HepG2 (cell line): ENCODE results near the gene EPX. TPM values are rescaled to one million over a fixed set of nuclear protein-coding genes. Genes with fewer than 3 reads are reported as not detected.

Source experiments
- BCL3 ChIP-seq: sonication (generic); formaldehyde crosslinking; IDR thresholded peaks from 2 replicates; pipeline ENCODE4 v1.5.1; 2020; ENCODE audit warnings: mild to moderate bottlenecking, missing genetic modification reagents, moderate library complexity
- CCDC6 ChIP-seq: sonication (generic); formaldehyde crosslinking; IDR thresholded peaks from 2 replicates; pipeline ENCODE4 v1.8.1; 2022; ENCODE audit warnings: mild to moderate bottlenecking, missing genetic modification reagents, moderate library complexity
- CSRNP2 ChIP-seq: sonication (generic); formaldehyde crosslinking; conservative IDR thresholded peaks from 2 replicates; pipeline ENCODE4 v1.8.0; 2022; ENCODE audit warnings: low read depth, missing genetic modification reagents
- ERF ChIP-seq: IDR thresholded peaks from 2 replicates; pipeline ENCODE4 v1.6.1; 2018; ENCODE audit warnings: missing biosample characterization, missing genetic modification reagents
- FOXA1 ChIP-seq, 2 experiments: fragments of 450-650 bp in 1 of 2; sonication (generic) in 1 of 2; formaldehyde crosslinking in 1 of 2; IDR thresholded peaks; 2 replicates each; pipeline versions ENCODE4 v1.4.0 to v1.6.1; 2016 to 2020; ENCODE audit warnings: missing genetic modification reagents in 1 of 2
- HDAC1 ChIP-seq: sonication (generic); formaldehyde crosslinking; IDR thresholded peaks from 2 replicates; pipeline ENCODE4 v1.5.1; 2020; ENCODE audit warnings: mild to moderate bottlenecking, missing genetic modification reagents
- KLF13 ChIP-seq: sonication (generic); formaldehyde crosslinking; IDR thresholded peaks from 2 replicates; pipeline ENCODE4 v1.4.0; 2020; ENCODE audit warnings: mild to moderate bottlenecking, missing genetic modification reagents
- MTA1 ChIP-seq: sonication (generic); formaldehyde crosslinking; IDR thresholded peaks from 2 replicates; pipeline ENCODE4 v1.4.0; 2020; ENCODE audit warnings: missing genetic modification reagents, mild to moderate bottlenecking, borderline replicate concordance
- NFKBIZ ChIP-seq: IDR thresholded peaks from 2 replicates; pipeline ENCODE4 v1.6.1; 2018; ENCODE audit warnings: missing genetic modification reagents, missing compliant biosample characterization
- NR2C2 ChIP-seq: sonication (generic); formaldehyde crosslinking; IDR thresholded peaks from 2 replicates; pipeline ENCODE4 v1.4.0; 2020; ENCODE audit warnings: missing genetic modification reagents, mild to moderate bottlenecking, moderate library complexity, borderline replicate concordance
- NR2F2 ChIP-seq: IDR thresholded peaks from 2 replicates; pipeline ENCODE4 v1.6.1; 2012; ENCODE audit warnings: low read depth, inconsistent platforms, borderline replicate concordance
- NRL ChIP-seq: sonication (generic); formaldehyde crosslinking; IDR thresholded peaks from 2 replicates; pipeline ENCODE4 v1.5.0; 2020; ENCODE audit warnings: missing genetic modification reagents, mild to moderate bottlenecking, moderate library complexity, borderline replicate concordance
- RFXANK ChIP-seq: IDR thresholded peaks from 2 replicates; pipeline ENCODE4 v1.6.1; 2016
- ZNF180 ChIP-seq: sonication (generic); formaldehyde crosslinking; IDR thresholded peaks from 2 replicates; pipeline ENCODE4 v1.4.0; 2020; ENCODE audit warnings: low read depth, missing genetic modification reagents, borderline replicate concordance
- ZNF543 ChIP-seq: sonication (generic); formaldehyde crosslinking; IDR thresholded peaks from 2 replicates; pipeline ENCODE4 v1.4.0; 2020; ENCODE audit warnings: mild to moderate bottlenecking, missing genetic modification reagents
- ZNF678 ChIP-seq: sonication (generic); formaldehyde crosslinking; IDR thresholded peaks from 2 replicates; pipeline ENCODE4 v1.4.0; 2020; ENCODE audit warnings: mild to moderate bottlenecking, missing genetic modification reagents
- ZNF7 ChIP-seq: IDR thresholded peaks from 2 replicates; pipeline ENCODE4 v1.6.1; 2016; ENCODE audit warnings: missing biosample characterization, missing genetic modification reagents
- ZSCAN5A ChIP-seq: sonication (generic); formaldehyde crosslinking; IDR thresholded peaks from 2 replicates; pipeline ENCODE4 v1.8.0; 2022; ENCODE audit warnings: mild to moderate bottlenecking, missing genetic modification reagents, borderline replicate concordance
- polyA plus RNA-seq, 8 experiments: library from polyadenylated mRNA; depleted of rRNA in 3 of 8; stranded (reverse) in 7 of 8; unstranded in 1 of 8; fragments of >200 nt; fragmentation: Illumina TruSeq in 4 of 8; extraction: Trizol in 4 of 8; gene quantifications; 2 replicates each; pipeline versions ENCODE4 v1.2.1 to v1.2.3, GENCODE V29; 2011 to 2016; ENCODE audit warnings: low read depth in 4 of 8, missing spikeins in 1 of 8, mixed read lengths in 1 of 8; ENCODE audit not compliant: insufficient read depth in 1 of 8
- total RNA-seq, 5 experiments: library from RNA; depleted of rRNA; stranded (reverse); fragments of >200 nt; fragmentation: Illumina TruSeq; extraction: Trizol; gene quantifications; 2 replicates each; pipeline ENCODE4 v1.2.3, GENCODE V29; 2016; ENCODE audit warnings: low read depth in 1 of 5

Gene EPX
- total and polyA plus RNA-seq, 2 of the 13 experiments (the other 11 are each of a cell fraction or from before 2014, with no cell fraction given), result not detected

- TF ChIP-seq NRL (CRISPR knock-in tag) (peak; percentile 90), ZNF543 (CRISPR knock-in tag) (peak; percentile 88), RFXANK (CRISPR knock-in tag) (no peak), ZNF678 (CRISPR knock-in tag) (peak; percentile 94; the same call in 1 of the 2 replicates), NR2C2 (CRISPR knock-in tag) (no peak), CSRNP2 (CRISPR knock-in tag) (no peak), ZNF7 (CRISPR knock-in tag) (no peak), MTA1 (no peak), BCL3 (CRISPR knock-in tag) (0 out of 2 replicates have a peak, but pooled peaks have one; percentile 70), NR2F2 (no peak; the same call in 1 of the 2 replicates), NFKBIZ (CRISPR knock-in tag) (0 out of 2 replicates have a peak, but pooled peaks have one; percentile 51), CCDC6 (CRISPR knock-in tag) (peak; percentile 94), FOXA1 (IDR thresholded peaks at IDR 0.05) (no peak), FOXA1 (CRISPR knock-in tag; IDR thresholded peaks at IDR 0.05) (no peak), ZSCAN5A (CRISPR knock-in tag) (peak; percentile 79; the same call in 1 of the 2 replicates), ERF (peak; percentile 83), ZNF180 (CRISPR knock-in tag) (no peak; the same call in 1 of the 2 replicates), HDAC1 (CRISPR knock-in tag) (no peak), KLF13 (peak; percentile 83; the same call in 1 of the 2 replicates)
Observed at GRCh38 chr17:58249270-58250133, 57.0 kb downstream of the EPX start (continued).
